ENCODE results near the gene EIF5. TPM values are rescaled to one million over a fixed set of nuclear protein-coding genes. Genes with fewer than 3 reads are reported as not detected.

The EIF5 gene
- total RNA-seq, 1 experiment from 2014 or later = 356 TPM

GRCh38 chr14:103301512-103302354 is 32.3 kb upstream of the EIF5 start:
- Mint-ChIP-seq H3K4me3 (no peak overlapping the region), H3K36me3 (ENCODE audit: insufficient read depth in 1 of 3, low read depth in 3 of 3) (no peaks in the 10 kb centered on the region), H3K27ac (no peak overlapping the region), H3K27me3 (ENCODE audit: low read depth) (peaks cover 7% of the 10 kb centered on the region), H3K9me3 (peaks cover 0 to 3% of the 10 kb centered on the region in 2 experiments; a peak in 2 of 5 replicates), H3K4me1 (0 out of 4 replicates have a peak, but pooled peaks cover 2% of the 10 kb centered on the region in 2 experiments)
- H3K27me3 ChIP-seq (ENCODE audit: insufficient read depth, low read length) = no peaks in the 10 kb centered on the region
- H2AFZ ChIP-seq (ENCODE audit: low read length) = no peak overlapping the region
- no peaks in the 10 kb centered on the region for H3K23me2 ChIP-seq (ENCODE audit: insufficient read length, low read depth, low read length, poor library complexity, severe bottlenecking)
- H3K23ac ChIP-seq (ENCODE audit: insufficient read length, low read depth, low read length) = no peak overlapping the region
- H2AK5ac ChIP-seq (ENCODE audit: insufficient read length, low read length) = no peak overlapping the region
- H3K27ac ChIP-seq (ENCODE audit: insufficient read length, low read depth, low read length) = no peak overlapping the region
- no peak for TF ChIP-seq CTCF (conservative IDR thresholded peaks at IDR 0.05)
- no peak overlapping the region for H2BK12ac ChIP-seq (ENCODE audit: insufficient read length, low read depth, low read length)
- no peak overlapping the region for H2BK15ac ChIP-seq (ENCODE audit: low read depth, low read length)
- no peak overlapping the region for H3K18ac ChIP-seq (ENCODE audit: insufficient read length, low read depth, low read length)
- DNase-seq = no peak
- H3K56ac ChIP-seq (ENCODE audit: insufficient read length, low read depth, low read length) = no peak overlapping the region
- no peaks in the 10 kb centered on the region for H3K79me1 ChIP-seq (ENCODE audit: insufficient read depth, low read depth, low read length, poor library complexity, severe bottlenecking)
- no peaks in the 10 kb centered on the region for H3K4me1 ChIP-seq (ENCODE audit: insufficient read depth, low read length)
- H3K4me2 ChIP-seq (ENCODE audit: insufficient read depth, insufficient read length, low read length) = no peak overlapping the region
- no CpG with 5 or more reads among the region's 11 CpGs for WGBS (ENCODE audit: extremely low coverage, insufficient read length, low lambda C conversion rate)
- no peak overlapping the region for H4K5ac ChIP-seq (ENCODE audit: insufficient read length, low read depth, low read length)
- no peak overlapping the region for H3K4ac ChIP-seq (ENCODE audit: low read depth, low read length)
- no peak overlapping the region for H3K14ac ChIP-seq (ENCODE audit: insufficient read depth, low read length)
- H4K20me1 ChIP-seq (ENCODE audit: control insufficient read depth, insufficient read depth, insufficient read length) = no peaks in the 10 kb centered on the region
- no peaks in the 10 kb centered on the region for H3K79me2 ChIP-seq (ENCODE audit: insufficient read depth, low read length)
- H4K91ac ChIP-seq (ENCODE audit: insufficient read length, low read depth, low read length) = no peak overlapping the region
- no peak overlapping the region for H2BK5ac ChIP-seq (ENCODE audit: insufficient read length, low read length)
- H4K8ac ChIP-seq (replicated peaks; ENCODE audit: insufficient read length, low read depth, low read length) = no peak overlapping the region
- H2BK20ac ChIP-seq (ENCODE audit: low read depth, low read length, poor library complexity, severe bottlenecking) = no peak overlapping the region
- no peaks in the 10 kb centered on the region for H3K9me3 ChIP-seq (ENCODE audit: control insufficient read depth, low read depth, low read length)
- no peak overlapping the region for H3T11ph ChIP-seq (ENCODE audit: low read length)
- no peak overlapping the region for H2BK120ac ChIP-seq (ENCODE audit: low read depth, low read length, poor library complexity, severe bottlenecking)
- no peak overlapping the region for H3K9ac ChIP-seq (ENCODE audit: extremely low read depth, insufficient read length, low read length)

Data from H9 (cell line).